ENCODE results near the gene UBA1.
"Not testable (repeated sequence)": the region's sequence is repeated elsewhere in the genome, so short reads cannot be mapped to it uniquely, and the experiment has no call there.

Gene UBA1

GRCh38 chrX:47244676-47245075, 51.0 kb downstream of the UBA1 start:
- in situ Hi-C loops (cut with MboI; ENCODE audit: low sequenced_read_pairs), result no loop called here

- in situ Hi-C loops (cut with MboI; ENCODE audit: low sequenced_read_pairs), result no loop called here
These were observed 51.5 kb downstream of the UBA1 start for GRCh38 chrX:47245156-47245555.

GRCh38 chrX:47247206-47247998, 53.8 kb downstream of the UBA1 start:
- in situ Hi-C loops (cut with MboI; ENCODE audit: low sequenced_read_pairs), result no loop called here

- in situ Hi-C loops (cut with MboI; ENCODE audit: low sequenced_read_pairs), result no loop called here
These were observed 54.3 kb downstream of the UBA1 start for GRCh38 chrX:47247999-47248320.

GRCh38 chrX:47248576-47248975, 54.9 kb downstream of the UBA1 start:
- in situ Hi-C loops (cut with MboI; ENCODE audit: low sequenced_read_pairs), result no loop called here

GRCh38 chrX:47250017-47250347, 56.4 kb downstream of the UBA1 start:
- in situ Hi-C loops (cut with MboI; ENCODE audit: low sequenced_read_pairs), result no loop called here

- in situ Hi-C loops (cut with MboI; ENCODE audit: low sequenced_read_pairs), result not testable (repeated sequence)
These were observed 64.0 kb downstream of the UBA1 start for GRCh38 chrX:47257620-47258019.
